Pancreas (tissue), 10 donors: ENCODE results near the gene SLC35G6. TPM values are rescaled to one million over a fixed set of nuclear protein-coding genes. Genes with fewer than 3 reads are reported as not detected.
"Not testable (repeated sequence)": the region's sequence is repeated elsewhere in the genome, so short reads cannot be mapped to it uniquely, and the experiment has no call there.

ENCODE experiments used
- ATAC-seq, 4 donors: fragments of 200-7000 bp; cut with Tn5 transposase; one replicate each; pipeline versions ENCODE4 v1.8.0 to v1.9.1; 2020; ENCODE audit warnings: mild to moderate bottlenecking in 4 of 4, moderate library complexity in 4 of 4
- DNase-seq, 6 donors: peaks; one replicate each; pipeline ENCODE4 v3.0.0-alpha.2; 2020
- FAIRE-seq: peaks from 2 replicates; lab custom pipeline; 2012; peaks lifted over from hg19 to GRCh38; lab: Jason Lieb, UNC
- H3K27ac ChIP-seq, 4 donors: fragments of 200-600 bp; sonication (generic); 1 replicate in 3 of 4; 2 replicates in 1 of 4; pipeline versions ENCODE4 v1.5.0 to v1.8.0; 2020
- H3K27me3 ChIP-seq, 4 donors: fragments of 200-600 bp; one replicate each; pipeline ENCODE4 v1.8.0; 2021
- H3K36me3 ChIP-seq, 3 donors: fragments of 200-600 bp; sonication (generic) in 1 of 3; one replicate each; pipeline versions ENCODE4 v1.5.0 to v1.8.0; 2020 to 2021
- H3K4me1 ChIP-seq, 3 donors: fragments of 200-600 bp; one replicate each; pipeline ENCODE4 v1.8.0; 2021
- H3K4me3 ChIP-seq, 4 donors: fragments of 200-600 bp; sonication (generic) in 2 of 4; one replicate each; pipeline versions ENCODE4 v1.5.0 to v1.8.0; 2020 to 2021
- H3K9me3 ChIP-seq, 4 donors: fragments of 200-600 bp; one replicate each; pipeline ENCODE4 v1.8.0; 2021
- WGBS, 2 donors: extraction: QIAGEN DNeasy Blood & Tissue Kit; methylation state at CpG; one replicate each; pipeline ENCODE4 v1.1.7; 2013; 5-methylcytosine and 5-hydroxymethylcytosine counted together
- intact Hi-C, 3 donors: fragments of 100-400 bp; cut with DNase I; formaldehyde crosslinking; loops; one replicate each; pipeline versions ENCODE4 v1.11.1 to v1.14.2; 2022
- polyA plus RNA-seq, 2 donors: library from polyadenylated mRNA; stranded (reverse); fragments of 200-250 nt; gene quantifications; one replicate each; pipeline ENCODE4 v1.2.3, GENCODE V29; 2013
- total RNA-seq, 6 donors: library from RNA; stranded (reverse); fragmentation: NEBNext Ultra II Directional in 4 of 6; extraction: Animal tissue kit (Norgen Biotek cat#: 25700) in 4 of 6; gene quantifications; one replicate each; pipeline versions ENCODE4 v1.2.1 to v1.2.4, GENCODE V29; 2021 to 2023
- TF ChIP-seq, protein P1 (sequence below), 4 donors: fragments of 200-600 bp; sonication (generic) in 3 of 4; IDR thresholded peaks; one replicate each; pipeline versions ENCODE4 v1.5.0 to v1.8.0; 2021; ENCODE audit warnings: antibody characterized with exemption in 4 of 4
- donor health status: healthy with polysubstance abuse.
- donor health status: DM: no; HTN: no; CAD: no; lungs with moderate emphysema.
- donor health status: DM: no; HTN: no; CAD: no.
- donor health status: control.
- donor health status: control.
- donor health status: Bipolar disorder and iron deficiency.
- donor health status: DM: yes; HTN: yes; CAD: no.
- donor health status: DM: no; HTN: no; CAD: no.
- donor health status: DM: no; HTN: no; CAD: no.
- donor health status: DM: yes; HTN: yes; CAD: no.

Gene SLC35G6
- total and polyA plus RNA-seq, 8 donors = 0.08 TPM; not detected in 7

DNA sequence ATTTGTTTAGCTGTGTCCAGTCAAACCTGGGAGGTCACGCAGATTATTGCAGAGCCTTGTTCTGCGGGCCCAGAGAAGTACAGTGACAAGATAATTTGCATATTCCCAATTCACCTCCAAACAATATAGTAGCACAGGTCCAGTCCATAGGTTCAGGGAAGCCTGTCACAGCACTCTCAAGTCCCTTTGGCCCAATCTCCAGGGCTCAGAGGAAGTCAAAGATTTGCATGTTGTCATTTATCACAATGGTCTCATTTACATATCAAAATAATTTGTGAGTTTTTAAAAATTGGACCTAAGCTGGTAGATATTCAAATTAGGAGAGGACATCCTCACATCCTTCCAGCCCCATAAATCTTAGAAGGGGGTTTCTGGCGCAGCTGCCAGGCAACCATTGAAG is 13.7 kb upstream of the SLC35G6 start:
- intact Hi-C loops = no loop called here
- Histone ChIP-seq H3K27me3 (no peaks in the 10 kb centered on the region), H3K4me1 (peaks cover 19 to 26% (median 23%) of the 10 kb centered on the region in 3 donors), H3K9me3 (no peaks in the 10 kb centered on the region), H3K4me3 (no peak overlapping the region), H3K27ac (peak overlapping the region in 3 of 4 donors; percentile 3 to 47 (median 30)), H3K36me3 (peaks cover 0 to 19% (median 2%) of the 10 kb centered on the region in 3 donors)
- TF ChIP-seq, protein P1, sequence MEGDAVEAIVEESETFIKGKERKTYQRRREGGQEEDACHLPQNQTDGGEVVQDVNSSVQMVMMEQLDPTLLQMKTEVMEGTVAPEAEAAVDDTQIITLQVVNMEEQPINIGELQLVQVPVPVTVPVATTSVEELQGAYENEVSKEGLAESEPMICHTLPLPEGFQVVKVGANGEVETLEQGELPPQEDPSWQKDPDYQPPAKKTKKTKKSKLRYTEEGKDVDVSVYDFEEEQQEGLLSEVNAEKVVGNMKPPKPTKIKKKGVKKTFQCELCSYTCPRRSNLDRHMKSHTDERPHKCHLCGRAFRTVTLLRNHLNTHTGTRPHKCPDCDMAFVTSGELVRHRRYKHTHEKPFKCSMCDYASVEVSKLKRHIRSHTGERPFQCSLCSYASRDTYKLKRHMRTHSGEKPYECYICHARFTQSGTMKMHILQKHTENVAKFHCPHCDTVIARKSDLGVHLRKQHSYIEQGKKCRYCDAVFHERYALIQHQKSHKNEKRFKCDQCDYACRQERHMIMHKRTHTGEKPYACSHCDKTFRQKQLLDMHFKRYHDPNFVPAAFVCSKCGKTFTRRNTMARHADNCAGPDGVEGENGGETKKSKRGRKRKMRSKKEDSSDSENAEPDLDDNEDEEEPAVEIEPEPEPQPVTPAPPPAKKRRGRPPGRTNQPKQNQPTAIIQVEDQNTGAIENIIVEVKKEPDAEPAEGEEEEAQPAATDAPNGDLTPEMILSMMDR (IDR thresholded peaks at IDR 0.05) = no peak
- no peak for FAIRE-seq
- WGBS, 2 donors = 80 to 82% methylated on average over 3 of the region's 3 CpGs
- DNase-seq = peak in 1 of 6 donors; percentile 31
- no peak for ATAC-seq

DNA sequence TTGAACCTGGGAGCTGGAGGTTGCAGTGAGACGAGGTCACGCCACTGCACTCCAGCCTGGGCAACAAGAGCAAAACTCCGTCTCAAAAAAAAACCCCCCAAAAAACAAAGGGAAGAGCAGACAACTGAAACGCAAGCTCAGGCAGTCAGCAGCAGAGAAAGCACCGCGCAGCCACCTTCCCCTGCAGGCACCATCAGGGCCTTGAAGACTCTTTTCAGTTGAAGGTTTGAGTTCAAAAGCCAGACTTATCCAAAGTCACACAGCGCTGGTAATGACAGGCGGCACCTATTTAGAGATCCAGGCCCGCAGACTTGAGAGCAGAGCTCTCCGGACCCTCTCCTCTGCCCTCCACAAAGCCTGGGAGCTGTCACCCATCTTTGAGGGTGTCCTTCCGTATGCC is 13.0 kb upstream of the SLC35G6 start:
- H3K4me3 ChIP-seq = no peak overlapping the region
- TF ChIP-seq, protein P1 (IDR thresholded peaks at IDR 0.05) = no peak
- intact Hi-C loops = no loop called here
- FAIRE-seq (no peak), DNase-seq (no peak), ATAC-seq (no peak)
- H3K4me1 ChIP-seq = peaks cover 19 to 26% (median 23%) of the 10 kb centered on the region in 3 donors
- no peaks in the 10 kb centered on the region for H3K27me3 ChIP-seq
- H3K9me3 ChIP-seq = no peaks in the 10 kb centered on the region
- peaks cover 0 to 13% (median 0%) of the 10 kb centered on the region in 3 donors for H3K36me3 ChIP-seq
- no peak overlapping the region for H3K27ac ChIP-seq
- WGBS, 2 donors = 90 to 96% methylated on average over 11 of the region's 11 CpGs

DNA sequence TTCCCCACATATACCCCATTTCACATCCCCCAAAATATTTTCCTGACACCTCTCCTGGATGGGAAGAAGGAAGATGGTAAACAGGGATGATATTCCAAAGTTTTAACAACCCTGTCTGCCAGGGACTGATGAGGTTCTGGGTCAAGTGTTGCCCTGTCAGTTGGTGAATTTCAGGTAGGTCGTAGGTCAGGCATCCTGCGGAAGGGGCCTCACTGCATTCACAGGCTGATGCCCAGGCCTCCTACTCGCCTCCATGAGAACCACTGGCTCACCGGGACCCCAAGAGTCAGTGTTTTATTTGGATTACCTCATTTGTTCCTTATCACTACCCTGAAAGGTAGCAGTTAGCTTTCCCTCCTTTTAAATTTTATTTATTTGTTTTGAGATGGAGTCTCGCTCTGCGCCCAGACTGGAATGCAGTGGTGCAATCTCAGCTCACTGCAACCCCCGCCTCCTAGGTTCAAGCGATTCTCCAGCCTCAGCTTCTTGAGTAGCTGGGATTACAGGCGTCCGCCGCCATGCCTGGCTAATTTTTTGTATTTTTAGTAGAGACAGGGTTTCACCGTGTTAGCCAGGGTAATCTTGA is 12.3 kb upstream of the SLC35G6 start:
- ATAC-seq = no peak
- Histone ChIP-seq H3K36me3 (peaks cover 0 to 7% (median 0%) of the 10 kb centered on the region in 3 donors), H3K4me1 (peaks cover 19 to 26% (median 23%) of the 10 kb centered on the region in 3 donors), H3K4me3 (no peak overlapping the region), H3K27ac (no peak overlapping the region), H3K27me3 (no peaks in the 10 kb centered on the region), H3K9me3 (no peaks in the 10 kb centered on the region)
- 76 to 77% methylated on average over 12 of the region's 12 CpGs for WGBS, 2 donors
- no peak for FAIRE-seq
- no peak for DNase-seq
- intact Hi-C loops = no loop called here
- TF ChIP-seq, protein P1 (IDR thresholded peaks at IDR 0.05) = no peak

DNA sequence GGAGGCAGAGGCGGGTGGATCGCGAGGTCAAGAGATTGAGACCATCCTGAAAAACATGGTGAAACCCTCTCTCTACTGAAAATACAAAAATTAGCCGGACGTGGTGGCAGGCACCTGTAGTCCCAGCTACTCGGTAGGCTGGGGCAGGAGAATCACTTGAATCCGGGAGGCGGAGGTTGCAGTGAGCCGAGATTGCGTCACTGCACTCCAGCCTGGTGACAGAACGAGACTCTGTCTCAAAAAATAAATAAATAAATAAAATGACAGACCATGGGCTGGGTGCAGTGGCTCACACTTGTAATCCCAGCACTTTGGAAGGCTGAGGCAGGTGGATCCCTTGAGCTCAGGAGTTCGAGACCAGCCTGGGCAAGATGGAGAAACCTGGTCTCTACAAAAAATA is 11.4 kb upstream of the SLC35G6 start:
- H3K27me3 ChIP-seq, ATAC-seq, intact Hi-C loops, H3K36me3 ChIP-seq, H3K9me3 ChIP-seq, H3K4me3 ChIP-seq, FAIRE-seq, DNase-seq: not testable (repeated sequence)
- Histone ChIP-seq H3K4me1 (peaks cover 19 to 26% (median 23%) of the 10 kb centered on the region in 3 donors), H3K27ac (peak overlapping the region in 3 of 4 donors; percentile 20 to 85 (median 82))
- 96 to 97% methylated on average over 12 of the region's 12 CpGs for WGBS, 2 donors

DNA sequence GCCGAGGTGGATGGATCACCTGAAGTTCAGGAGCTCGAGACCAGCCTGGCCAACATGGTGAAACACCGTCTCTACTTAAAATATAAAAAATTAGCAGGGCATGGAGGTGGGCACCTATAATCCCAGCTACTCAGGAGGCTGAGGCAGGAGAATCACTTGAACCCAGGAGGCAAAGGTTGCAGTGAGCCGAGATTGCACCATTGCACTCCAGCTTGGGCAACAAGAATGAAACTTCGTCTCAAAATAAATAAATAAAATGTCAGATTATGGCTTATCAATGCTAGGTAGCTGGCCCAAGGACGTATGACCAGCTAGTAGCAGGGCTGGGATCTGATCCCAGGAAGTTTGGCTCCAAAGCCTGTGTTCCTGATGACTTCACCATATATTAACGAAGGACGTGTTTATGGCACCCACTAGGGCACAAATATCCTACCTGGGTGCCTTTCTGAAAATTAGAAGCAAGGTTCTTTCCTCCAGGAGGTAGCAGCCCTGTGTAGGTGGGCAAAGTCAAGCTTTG is 10.7 kb upstream of the SLC35G6 start:
- 35 to 41% methylated on average over 8 of the region's 8 CpGs for WGBS, 2 donors
- peak overlapping the region; percentile 67 to 85 (median 76) for H3K27ac ChIP-seq
- H3K4me3 ChIP-seq, H3K27me3 ChIP-seq, FAIRE-seq, H3K9me3 ChIP-seq, intact Hi-C loops, H3K36me3 ChIP-seq: not testable (repeated sequence)
- peak; percentile 84 to 93 (median 90) for ATAC-seq
- DNase-seq = peak in 4 of 6 donors; percentile 64 to 81 (median 72)
- H3K4me1 ChIP-seq = peaks cover 19 to 29% (median 23%) of the 10 kb centered on the region in 3 donors

DNA sequence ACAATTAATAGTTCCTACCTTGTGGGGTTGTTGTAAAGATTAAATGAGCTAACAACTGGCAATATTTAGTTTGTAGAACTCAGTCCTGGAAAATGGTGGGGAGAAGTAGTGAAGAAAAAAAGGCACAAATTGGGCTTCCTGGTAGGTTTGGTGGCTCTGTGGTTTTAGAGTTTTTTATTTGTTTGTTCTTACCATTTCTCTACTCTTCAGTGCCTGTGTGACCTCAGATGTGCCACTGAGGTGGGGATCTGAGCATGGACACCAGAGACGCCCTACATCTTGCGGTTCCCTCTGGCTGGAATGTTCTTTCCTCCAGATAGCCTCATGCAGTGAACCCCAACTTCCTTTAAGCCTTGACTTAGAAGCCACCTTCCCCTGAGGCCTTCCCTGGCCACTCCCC is 9.5 kb upstream of the SLC35G6 start:
- 85 to 94% methylated on average over 2 of the region's 2 CpGs for WGBS, 2 donors
- ATAC-seq = no peak
- no peak for FAIRE-seq
- Histone ChIP-seq H3K4me1 (peaks cover 19 to 40% (median 26%) of the 10 kb centered on the region in 3 donors), H3K36me3 (no peaks in the 10 kb centered on the region), H3K27ac (peak overlapping the region; percentile 67 to 85 (median 76)), H3K4me3 (no peak overlapping the region), H3K9me3 (no peaks in the 10 kb centered on the region), H3K27me3 (no peaks in the 10 kb centered on the region)
- intact Hi-C loops = no loop called here
- DNase-seq = no peak
- TF ChIP-seq, protein P1 (IDR thresholded peaks at IDR 0.05) = no peak

DNA sequence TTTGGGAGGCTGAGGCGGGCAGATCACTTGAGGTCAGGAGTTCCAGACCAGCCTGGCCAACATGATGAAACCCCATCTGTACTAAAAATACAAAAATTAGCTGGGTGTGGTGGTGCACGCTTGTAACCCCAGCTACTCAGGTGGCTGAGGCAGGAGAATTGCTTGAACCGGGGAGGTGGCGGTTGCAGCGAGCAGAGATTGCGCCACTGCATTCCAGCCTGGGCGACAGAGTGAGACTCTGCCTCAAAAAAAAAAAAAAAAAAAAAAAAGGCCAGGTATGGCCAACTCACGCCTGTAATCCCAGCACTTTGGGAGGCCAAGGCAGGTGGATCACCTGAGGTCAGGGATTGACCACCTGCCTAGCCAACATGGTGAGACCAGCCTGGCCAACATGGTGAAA is 6.5 kb upstream of the SLC35G6 start:
- 72 to 87% methylated on average over 8 of the region's 8 CpGs for whole genome bisulfite sequencing, 2 donors
- not testable (repeated sequence) for H3K9me3 ChIP-seq, DNase-seq, H3K27me3 ChIP-seq, ATAC-seq, H3K36me3 ChIP-seq, H3K27ac ChIP-seq, H3K4me3 ChIP-seq, FAIRE-seq
- H3K4me1 ChIP-seq = peaks cover 18 to 39% (median 29%) of the 10 kb centered on the region in 3 donors
- intact Hi-C loops = loop anchor here in 2 of 3 donors (5.0 kb wide), 1 partner anchor 32 kb away; no protein-coding TSS in a partner anchor
